ENCODE measurements around the gene BBS12. TPM values are rescaled to one million over a fixed set of nuclear protein-coding genes. Genes with fewer than 3 reads are reported as not detected.

BBS12 gene
- total and polyA plus RNA-seq, 9 of the 15 experiments (the other 6 are each of a cell fraction or from before 2014, with no cell fraction given) = 2.7 to 6.5 (median 3.3) TPM

DNA sequence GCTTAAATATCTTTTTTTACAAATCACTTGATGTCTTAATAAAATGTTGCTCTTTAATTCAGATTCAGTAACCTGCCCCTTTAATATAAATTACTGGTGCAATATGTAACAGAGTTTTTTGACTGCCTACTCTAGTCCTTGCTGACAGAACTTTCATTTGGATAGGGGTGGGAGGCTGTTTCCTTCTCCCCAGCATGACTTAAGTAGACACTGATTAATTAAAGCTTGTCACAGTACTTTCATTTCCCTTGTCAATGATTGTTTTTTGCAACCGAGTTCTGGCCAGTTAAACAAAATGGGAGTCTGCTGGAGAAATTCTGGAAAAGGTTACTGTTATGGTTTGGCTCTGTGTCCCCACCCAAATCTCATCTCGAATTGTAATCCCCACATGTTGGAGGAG is 37.3 kb upstream of the BBS12 start:
- Histone ChIP-seq H4K20me1 (replicated peaks; ENCODE audit: control insufficient read depth, insufficient read depth, low read length) (no peaks in the 10 kb centered on the region), H3K27me3 (ENCODE audit: control insufficient read depth in 2 of 2, insufficient read depth in 2 of 2, low read length in 2 of 2) (no peaks in the 10 kb centered on the region), H3K9ac (ENCODE audit: insufficient read depth in 1 of 2, low read depth in 2 of 2, low read length in 2 of 2) (no peak overlapping the region), H2AFZ (ENCODE audit: low read depth, low read length) (no peak overlapping the region), H3K36me3 (ENCODE audit: control insufficient read depth, insufficient read depth, low read length) (no peaks in the 10 kb centered on the region), H3K9me1 (ENCODE audit: control insufficient read depth, insufficient read depth, low read length) (no peaks in the 10 kb centered on the region), H3K4me1 (replicated peaks in 1 of 2; ENCODE audit: control insufficient read depth in 2 of 2, insufficient read depth in 2 of 2, low read length in 2 of 2) (peaks cover 0 to 26% of the 10 kb centered on the region in 2 experiments; a peak in 4 of 5 replicates), H3K79me2 (ENCODE audit: control insufficient read depth, insufficient read depth, low read length) (no peaks in the 10 kb centered on the region), H3K4me3 (no peak overlapping the region), H3K4me2 (ENCODE audit: insufficient read depth, low read length) (no peak overlapping the region), H3K27ac (ENCODE audit: extremely low read depth, low read depth, low read length) (no peak overlapping the region), H3K9me3 (replicated peaks; ENCODE audit: control insufficient read depth, insufficient read depth, low read depth, low read length) (no peaks in the 10 kb centered on the region)
- 30% methylated on average over 2 of the region's 2 CpGs for WGBS (ENCODE audit: insufficient coverage, low coverage, missing lambda C conversion rate)
- FAIRE-seq (no peak), ATAC-seq (no peak), DNase-seq (ENCODE audit: extremely low read depth in 1 of 4, low spot score in 3 of 4) (no peak)
- intact Hi-C loops (cut with micrococcal nuclease) = no loop called here
- BruUV-seq (replicated peaks) = no TSS peak
- in situ Hi-C loops (cut with MboI) = no loop called here
- ChIA-PET CTCF (ENCODE audit: low intra/inter-chr PET ratio) (interaction anchor here (0.5 kb wide), 1 partner anchor 98 kb away, joined by 3 read pairs; no protein-coding TSS in a partner anchor), POLR2A (no interaction called here)
- 0 out of 2 replicates have a peak, but pooled peaks have one; percentile 32 for TF ChIP-seq FOXM1 (IDR thresholded peaks at IDR 0.05; ENCODE audit: low read depth)
- no peak for TF ChIP-seq FOXM1 (CRISPR knock-in tag; IDR thresholded peaks at IDR 0.05; ENCODE audit: low read depth)
- TF ChIP-seq SETDB1 (IDR thresholded peaks at IDR 0.05; ENCODE audit: low read length) = no peak
- no peak for TF ChIP-seq POLR3A (IDR thresholded peaks at IDR 0.05; ENCODE audit: borderline replicate concordance, extremely low read depth, insufficient read depth, insufficient read length)
- TF ChIP-seq CC2D1A (IDR thresholded peaks at IDR 0.05) = 0 out of 2 replicates have a peak, but pooled peaks have one; percentile 20
- TF ChIP-seq, protein P1, sequence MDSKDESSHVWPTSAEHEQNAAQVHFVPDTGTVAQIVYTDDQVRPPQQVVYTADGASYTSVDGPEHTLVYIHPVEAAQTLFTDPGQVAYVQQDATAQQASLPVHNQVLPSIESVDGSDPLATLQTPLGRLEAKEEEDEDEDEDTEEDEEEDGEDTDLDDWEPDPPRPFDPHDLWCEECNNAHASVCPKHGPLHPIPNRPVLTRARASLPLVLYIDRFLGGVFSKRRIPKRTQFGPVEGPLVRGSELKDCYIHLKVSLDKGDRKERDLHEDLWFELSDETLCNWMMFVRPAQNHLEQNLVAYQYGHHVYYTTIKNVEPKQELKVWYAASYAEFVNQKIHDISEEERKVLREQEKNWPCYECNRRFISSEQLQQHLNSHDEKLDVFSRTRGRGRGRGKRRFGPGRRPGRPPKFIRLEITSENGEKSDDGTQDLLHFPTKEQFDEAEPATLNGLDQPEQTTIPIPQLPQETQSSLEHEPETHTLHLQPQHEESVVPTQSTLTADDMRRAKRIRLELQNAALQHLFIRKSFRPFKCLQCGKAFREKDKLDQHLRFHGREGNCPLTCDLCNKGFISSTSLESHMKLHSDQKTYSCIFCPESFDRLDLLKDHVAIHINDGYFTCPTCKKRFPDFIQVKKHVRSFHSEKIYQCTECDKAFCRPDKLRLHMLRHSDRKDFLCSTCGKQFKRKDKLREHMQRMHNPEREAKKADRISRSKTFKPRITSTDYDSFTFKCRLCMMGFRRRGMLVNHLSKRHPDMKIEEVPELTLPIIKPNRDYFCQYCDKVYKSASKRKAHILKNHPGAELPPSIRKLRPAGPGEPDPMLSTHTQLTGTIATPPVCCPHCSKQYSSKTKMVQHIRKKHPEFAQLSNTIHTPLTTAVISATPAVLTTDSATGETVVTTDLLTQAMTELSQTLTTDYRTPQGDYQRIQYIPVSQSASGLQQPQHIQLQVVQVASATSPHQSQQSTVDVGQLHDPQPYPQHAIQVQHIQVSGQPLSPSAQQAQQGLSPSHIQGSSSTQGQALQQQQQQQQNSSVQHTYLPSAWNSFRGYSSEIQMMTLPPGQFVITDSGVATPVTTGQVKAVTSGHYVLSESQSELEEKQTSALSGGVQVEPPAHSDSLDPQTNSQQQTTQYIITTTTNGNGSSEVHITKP (IDR thresholded peaks at IDR 0.05; ENCODE audit: partially characterized antibody) = peak; percentile 41

All from K562 (cell line).